ENCODE measurements around the gene PACSIN2.
"Not testable (repeated sequence)": the region's sequence is repeated elsewhere in the genome, so short reads cannot be mapped to it uniquely, and the experiment has no call there.

The PACSIN2 gene

GRCh38 chr22:42976217-42976933, 38.6 kb downstream of the PACSIN2 start:
- Histone ChIP-seq H3K27me3 (ENCODE audit: control insufficient read depth, insufficient read depth, low read length) (no peaks in the 10 kb centered on the region), H3K9ac (ENCODE audit: low read length) (no peak overlapping the region), H3K36me3 (ENCODE audit: control insufficient read depth, insufficient read depth, low read length) (no peaks in the 10 kb centered on the region), H3K27ac (ENCODE audit: low read depth, low read length) (no peak overlapping the region), H3K9me3 (ENCODE audit: control insufficient read depth, insufficient read depth, low read depth, low read length) (peaks cover 13% of the 10 kb centered on the region; the same call in 1 of the 2 replicates), H3K4me3 (ENCODE audit: low read depth, low read length) (no peak overlapping the region), H3K4me1 (ENCODE audit: control insufficient read depth, insufficient read depth, low read length) (peaks cover 28% of the 10 kb centered on the region)

- no peak overlapping the region for H3K9ac ChIP-seq (ENCODE audit: low read length)
- peaks cover 9% of the 10 kb centered on the region for H3K36me3 ChIP-seq (ENCODE audit: control insufficient read depth, insufficient read depth, low read length)
- peaks cover 22% of the 10 kb centered on the region for H3K9me3 ChIP-seq (ENCODE audit: control insufficient read depth, insufficient read depth, low read depth, low read length)
- H3K4me1 ChIP-seq (ENCODE audit: control insufficient read depth, insufficient read depth, low read length): peaks cover 28% of the 10 kb centered on the region
- H3K27ac ChIP-seq (ENCODE audit: low read depth, low read length): no peak overlapping the region
- no peaks in the 10 kb centered on the region for H3K27me3 ChIP-seq (ENCODE audit: control insufficient read depth, insufficient read depth, low read length)
- H3K4me3 ChIP-seq (ENCODE audit: low read depth, low read length): no peak overlapping the region
These were observed 40.7 kb downstream of the PACSIN2 start for GRCh38 chr22:42974223-42974622.

GRCh38 chr22:42973536-42973881, 41.4 kb downstream of the PACSIN2 start:
- Histone ChIP-seq H3K4me1 (ENCODE audit: control insufficient read depth, insufficient read depth, low read length) (peaks cover 22% of the 10 kb centered on the region), H3K4me3 (ENCODE audit: low read depth, low read length) (no peak overlapping the region), H3K27ac (ENCODE audit: low read depth, low read length) (no peak overlapping the region), H3K9me3 (ENCODE audit: control insufficient read depth, insufficient read depth, low read depth, low read length) (peaks cover 22% of the 10 kb centered on the region), H3K9ac (ENCODE audit: low read length) (no peak overlapping the region), H3K27me3 (ENCODE audit: control insufficient read depth, insufficient read depth, low read length) (no peaks in the 10 kb centered on the region), H3K36me3 (ENCODE audit: control insufficient read depth, insufficient read depth, low read length) (peaks cover 9% of the 10 kb centered on the region)

- peaks cover 22% of the 10 kb centered on the region for H3K9me3 ChIP-seq (ENCODE audit: control insufficient read depth, insufficient read depth, low read depth, low read length)
- peaks cover 16% of the 10 kb centered on the region for H3K4me1 ChIP-seq (ENCODE audit: control insufficient read depth, insufficient read depth, low read length)
- peaks cover 9% of the 10 kb centered on the region for H3K36me3 ChIP-seq (ENCODE audit: control insufficient read depth, insufficient read depth, low read length)
- H3K27me3 ChIP-seq (ENCODE audit: control insufficient read depth, insufficient read depth, low read length): no peaks in the 10 kb centered on the region
- H3K27ac ChIP-seq (ENCODE audit: low read depth, low read length): no peak overlapping the region
- no peak overlapping the region for H3K9ac ChIP-seq (ENCODE audit: low read length)
- no peak overlapping the region for H3K4me3 ChIP-seq (ENCODE audit: low read depth, low read length)
These were observed 42.1 kb downstream of the PACSIN2 start for GRCh38 chr22:42972649-42973535.

- not testable (repeated sequence) for H3K9ac ChIP-seq (ENCODE audit: low read length); H3K27ac ChIP-seq (ENCODE audit: low read depth, low read length); H3K27me3 ChIP-seq (ENCODE audit: control insufficient read depth, insufficient read depth, low read length); H3K36me3 ChIP-seq (ENCODE audit: control insufficient read depth, insufficient read depth, low read length); H3K4me1 ChIP-seq (ENCODE audit: control insufficient read depth, insufficient read depth, low read length); H3K4me3 ChIP-seq (ENCODE audit: low read depth, low read length)
- H3K9me3 ChIP-seq (ENCODE audit: control insufficient read depth, insufficient read depth, low read depth, low read length): peaks cover 22% of the 10 kb centered on the region
These were observed 43.5 kb downstream of the PACSIN2 start for GRCh38 chr22:42971473-42971860.

GRCh38 chr22:42970029-42970428, 44.9 kb downstream of the PACSIN2 start:
- Histone ChIP-seq H3K27ac (ENCODE audit: low read depth, low read length) (no peak overlapping the region), H3K9me3 (ENCODE audit: control insufficient read depth, insufficient read depth, low read depth, low read length) (peaks cover 22% of the 10 kb centered on the region), H3K27me3 (ENCODE audit: control insufficient read depth, insufficient read depth, low read length) (no peaks in the 10 kb centered on the region), H3K4me1 (ENCODE audit: control insufficient read depth, insufficient read depth, low read length) (peaks cover 6% of the 10 kb centered on the region), H3K9ac (ENCODE audit: low read length) (no peak overlapping the region), H3K4me3 (ENCODE audit: low read depth, low read length) (no peak overlapping the region), H3K36me3 (ENCODE audit: control insufficient read depth, insufficient read depth, low read length) (peaks cover 9% of the 10 kb centered on the region)

GRCh38 chr22:42969348-42969975, 45.5 kb downstream of the PACSIN2 start:
- H3K9me3 ChIP-seq (ENCODE audit: control insufficient read depth, insufficient read depth, low read depth, low read length): peaks cover 22% of the 10 kb centered on the region
- H3K4me1 ChIP-seq (ENCODE audit: control insufficient read depth, insufficient read depth, low read length): peaks cover 12% of the 10 kb centered on the region
- H3K27me3 ChIP-seq (ENCODE audit: control insufficient read depth, insufficient read depth, low read length): no peaks in the 10 kb centered on the region
- H3K4me3 ChIP-seq (ENCODE audit: low read depth, low read length): no peak overlapping the region
- H3K9ac ChIP-seq (ENCODE audit: low read length): no peak overlapping the region
- no peak overlapping the region for H3K27ac ChIP-seq (ENCODE audit: low read depth, low read length)
- peaks cover 9% of the 10 kb centered on the region for H3K36me3 ChIP-seq (ENCODE audit: control insufficient read depth, insufficient read depth, low read length)

- Histone ChIP-seq H3K9me3 (ENCODE audit: control insufficient read depth, insufficient read depth, low read depth, low read length) (peaks cover 20% of the 10 kb centered on the region), H3K27ac (ENCODE audit: low read depth, low read length) (no peak overlapping the region), H3K4me3 (ENCODE audit: low read depth, low read length) (no peak overlapping the region), H3K9ac (ENCODE audit: low read length) (no peak overlapping the region), H3K27me3 (ENCODE audit: control insufficient read depth, insufficient read depth, low read length) (no peaks in the 10 kb centered on the region), H3K4me1 (ENCODE audit: control insufficient read depth, insufficient read depth, low read length) (peaks cover 21% of the 10 kb centered on the region), H3K36me3 (ENCODE audit: control insufficient read depth, insufficient read depth, low read length) (peaks cover 9% of the 10 kb centered on the region)
These were observed 47.0 kb downstream of the PACSIN2 start for GRCh38 chr22:42967933-42968332.

GRCh38 chr22:42967005-42967404, 47.9 kb downstream of the PACSIN2 start:
- H3K36me3 ChIP-seq (ENCODE audit: control insufficient read depth, insufficient read depth, low read length): peaks cover 9% of the 10 kb centered on the region
- H3K4me3 ChIP-seq (ENCODE audit: low read depth, low read length): no peak overlapping the region
- no peak overlapping the region for H3K27ac ChIP-seq (ENCODE audit: low read depth, low read length)
- H3K27me3 ChIP-seq (ENCODE audit: control insufficient read depth, insufficient read depth, low read length): no peaks in the 10 kb centered on the region
- peaks cover 27% of the 10 kb centered on the region for H3K4me1 ChIP-seq (ENCODE audit: control insufficient read depth, insufficient read depth, low read length)
- no peak overlapping the region for H3K9ac ChIP-seq (ENCODE audit: low read length)
- peaks cover 13% of the 10 kb centered on the region for H3K9me3 ChIP-seq (ENCODE audit: control insufficient read depth, insufficient read depth, low read depth, low read length)

GRCh38 chr22:42966497-42966896, 48.5 kb downstream of the PACSIN2 start:
- Histone ChIP-seq H3K36me3 (ENCODE audit: control insufficient read depth, insufficient read depth, low read length) (peaks cover 9% of the 10 kb centered on the region), H3K4me1 (ENCODE audit: control insufficient read depth, insufficient read depth, low read length) (peaks cover 31% of the 10 kb centered on the region), H3K27ac (ENCODE audit: low read depth, low read length) (no peak overlapping the region), H3K4me3 (ENCODE audit: low read depth, low read length) (no peak overlapping the region), H3K27me3 (ENCODE audit: control insufficient read depth, insufficient read depth, low read length) (no peaks in the 10 kb centered on the region), H3K9ac (ENCODE audit: low read length) (no peak overlapping the region), H3K9me3 (ENCODE audit: control insufficient read depth, insufficient read depth, low read depth, low read length) (peaks cover 12% of the 10 kb centered on the region)

Data from HUES6 (cell line).